ENCODE results near the gene RAD9A.

RAD9A gene

GRCh38 chr11:67375320-67376055 is 16.3 kb upstream of the RAD9A start:
- DNase-seq = no peak

GRCh38 chr11:67376063-67376820 is 15.5 kb upstream of the RAD9A start:
- DNase-seq = no peak

GRCh38 chr11:67376873-67377808 is 14.6 kb upstream of the RAD9A start:
- DNase-seq = no peak

GRCh38 chr11:67378544-67378943 is 13.2 kb upstream of the RAD9A start:
- no peak for DNase-seq

- no peak for DNase-seq
Observed at GRCh38 chr11:67379061-67380058, 12.4 kb upstream of the RAD9A start.

GRCh38 chr11:67381244-67381972 is 10.4 kb upstream of the RAD9A start:
- DNase-seq = no peak

- DNase-seq = peak; percentile 61 to 79 (median 65)
Observed at GRCh38 chr11:67382276-67383136, 9.3 kb upstream of the RAD9A start.

GRCh38 chr11:67384851-67385366 is 6.9 kb upstream of the RAD9A start:
- DNase-seq = no peak

GRCh38 chr11:67387069-67387468 is 4.7 kb upstream of the RAD9A start:
- no peak for DNase-seq

GRCh38 chr11:67387518-67387917 is 4.3 kb upstream of the RAD9A start:
- no peak for DNase-seq

- DNase-seq = peak; percentile 18 to 46 (median 35)
Observed at GRCh38 chr11:67389477-67389876, 2.3 kb upstream of the RAD9A start.

- no peak for DNase-seq
Observed at GRCh38 chr11:67390947-67391303, 861 bp upstream of the RAD9A start.

GRCh38 chr11:67392183-67392715 is 463 bp downstream of the RAD9A start:
- no peak for DNase-seq

GRCh38 chr11:67393437-67393836 is 1.7 kb downstream of the RAD9A start:
- DNase-seq = no peak

GRCh38 chr11:67393990-67394389 is 2.2 kb downstream of the RAD9A start:
- no peak for DNase-seq

- DNase-seq = no peak
Observed at GRCh38 chr11:67395555-67396258, 3.9 kb downstream of the RAD9A start.

GRCh38 chr11:67396259-67396581 is 4.4 kb downstream of the RAD9A start:
- DNase-seq = no peak

GRCh38 chr11:67396587-67397389 is 5.0 kb downstream of the RAD9A start:
- no peak for DNase-seq

Data from activated CD4-positive, CD25-positive, alpha-beta regulatory T cell (primary cell).